Nephron progenitor cell (in vitro differentiated cells): Measurements from ENCODE around the gene TLR6.

Experiments used
- DNase-seq: peaks from one replicate; pipeline ENCODE4 v3.0.0; 2021
- H3K27ac Mint-ChIP-seq: 2 replicates; pipeline ENCODE4 v1.8.0; 2021; ENCODE audit warnings: mild to moderate bottlenecking, moderate library complexity, mixed read lengths
- H3K27me3 Mint-ChIP-seq: 2 replicates; pipeline ENCODE4 v1.8.0; 2021; ENCODE audit warnings: mild to moderate bottlenecking, low read depth, mixed read lengths; ENCODE audit not compliant: poor library complexity
- H3K36me3 Mint-ChIP-seq: 2 replicates; pipeline ENCODE4 v1.8.0; 2021; ENCODE audit warnings: low read depth, mixed read lengths
- H3K4me1 Mint-ChIP-seq: 2 replicates; pipeline ENCODE4 v1.8.0; 2021; ENCODE audit warnings: mixed read lengths
- H3K4me3 Mint-ChIP-seq: 2 replicates; pipeline ENCODE4 v1.8.0; 2021; ENCODE audit warnings: mild to moderate bottlenecking, moderate library complexity, mixed read lengths
- H3K9me3 Mint-ChIP-seq: 2 replicates; pipeline ENCODE4 v1.8.0; 2021; ENCODE audit warnings: mild to moderate bottlenecking, moderate library complexity, mixed read lengths
- TF ChIP-seq, protein P1 (sequence below): fragments of 200-600 bp; sonication (generic); IDR thresholded peaks from 2 replicates; pipeline ENCODE4 v1.5.0; 2021; ENCODE audit warnings: antibody characterized with exemption

Gene TLR6

DNA sequence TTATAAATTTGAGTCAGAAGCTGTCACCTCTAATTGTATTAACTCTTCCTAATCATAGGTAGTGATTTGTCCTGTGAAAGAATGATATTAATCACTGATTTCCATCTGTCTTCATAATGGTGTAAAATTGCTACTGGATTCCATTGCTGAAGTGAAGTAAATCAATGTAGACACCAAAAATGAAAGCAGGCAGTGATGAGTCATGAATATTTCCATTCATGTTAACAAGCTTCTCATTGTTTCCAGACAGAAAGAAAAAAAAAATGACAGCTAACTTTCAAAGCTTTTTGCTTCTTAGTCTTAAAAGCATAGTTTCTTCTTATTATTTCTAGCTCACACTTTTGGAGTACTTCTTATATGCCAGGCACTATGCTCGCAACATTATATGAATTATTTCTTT, 32.5 kb upstream of the TLR6 start:
- H3K4me1 Mint-ChIP-seq, result peaks cover under 1% of the 10 kb centered on the region
- TF ChIP-seq, protein P1, sequence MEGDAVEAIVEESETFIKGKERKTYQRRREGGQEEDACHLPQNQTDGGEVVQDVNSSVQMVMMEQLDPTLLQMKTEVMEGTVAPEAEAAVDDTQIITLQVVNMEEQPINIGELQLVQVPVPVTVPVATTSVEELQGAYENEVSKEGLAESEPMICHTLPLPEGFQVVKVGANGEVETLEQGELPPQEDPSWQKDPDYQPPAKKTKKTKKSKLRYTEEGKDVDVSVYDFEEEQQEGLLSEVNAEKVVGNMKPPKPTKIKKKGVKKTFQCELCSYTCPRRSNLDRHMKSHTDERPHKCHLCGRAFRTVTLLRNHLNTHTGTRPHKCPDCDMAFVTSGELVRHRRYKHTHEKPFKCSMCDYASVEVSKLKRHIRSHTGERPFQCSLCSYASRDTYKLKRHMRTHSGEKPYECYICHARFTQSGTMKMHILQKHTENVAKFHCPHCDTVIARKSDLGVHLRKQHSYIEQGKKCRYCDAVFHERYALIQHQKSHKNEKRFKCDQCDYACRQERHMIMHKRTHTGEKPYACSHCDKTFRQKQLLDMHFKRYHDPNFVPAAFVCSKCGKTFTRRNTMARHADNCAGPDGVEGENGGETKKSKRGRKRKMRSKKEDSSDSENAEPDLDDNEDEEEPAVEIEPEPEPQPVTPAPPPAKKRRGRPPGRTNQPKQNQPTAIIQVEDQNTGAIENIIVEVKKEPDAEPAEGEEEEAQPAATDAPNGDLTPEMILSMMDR, result no peak
- peaks cover 26% of the 10 kb centered on the region for H3K36me3 Mint-ChIP-seq
- H3K4me3 Mint-ChIP-seq, result no peak overlapping the region
- DNase-seq, result no peak
- no peaks in the 10 kb centered on the region for H3K27me3 Mint-ChIP-seq
- H3K27ac Mint-ChIP-seq, result no peak overlapping the region
- H3K9me3 Mint-ChIP-seq, result no peaks in the 10 kb centered on the region

DNA sequence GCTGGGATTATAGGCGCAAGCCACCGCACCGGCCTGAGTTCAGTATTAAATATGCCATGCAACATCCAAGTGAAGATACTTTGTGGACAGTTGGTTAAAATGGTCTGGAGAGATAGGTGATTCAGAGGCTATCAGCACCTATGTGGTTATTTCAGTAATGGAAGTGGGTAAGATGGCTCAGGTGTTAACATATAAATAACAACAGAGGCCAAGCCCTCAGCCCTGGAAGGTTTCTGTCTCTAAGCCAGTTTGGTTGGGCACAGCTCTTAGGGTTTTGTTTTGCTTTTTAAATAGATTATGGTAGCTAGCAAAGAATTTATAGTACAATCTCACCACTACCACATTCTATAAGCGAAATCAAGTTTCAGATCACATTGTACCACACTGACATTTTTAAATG, 27.6 kb upstream of the TLR6 start:
- no peak for DNase-seq
- TF ChIP-seq, protein P1, result no peak
- no peaks in the 10 kb centered on the region for H3K9me3 Mint-ChIP-seq
- no peaks in the 10 kb centered on the region for H3K4me1 Mint-ChIP-seq
- no peak overlapping the region for H3K27ac Mint-ChIP-seq
- peaks cover 8% of the 10 kb centered on the region for H3K36me3 Mint-ChIP-seq
- no peaks in the 10 kb centered on the region for H3K27me3 Mint-ChIP-seq
- no peak overlapping the region for H3K4me3 Mint-ChIP-seq

DNA sequence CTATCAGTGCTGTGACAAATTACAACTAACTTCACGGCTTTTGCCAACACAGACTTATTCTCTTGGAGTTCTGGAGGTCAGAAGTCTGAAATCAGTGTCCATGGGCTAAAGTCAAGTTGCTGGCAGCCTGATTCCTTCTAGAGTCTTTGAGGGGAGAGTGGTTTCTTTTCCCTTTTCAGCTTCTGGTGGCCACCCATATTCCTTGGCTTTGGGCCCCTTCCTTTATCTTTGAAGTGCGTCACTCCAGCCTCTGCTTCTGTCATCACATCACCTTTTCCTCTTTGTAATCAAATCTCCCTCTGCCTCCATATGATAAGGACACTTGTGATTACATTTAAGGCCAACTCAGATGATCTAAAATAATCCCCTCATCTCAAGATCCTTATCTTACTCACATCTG, 20.0 kb upstream of the TLR6 start:
- no peak overlapping the region for H3K27ac Mint-ChIP-seq

DNA sequence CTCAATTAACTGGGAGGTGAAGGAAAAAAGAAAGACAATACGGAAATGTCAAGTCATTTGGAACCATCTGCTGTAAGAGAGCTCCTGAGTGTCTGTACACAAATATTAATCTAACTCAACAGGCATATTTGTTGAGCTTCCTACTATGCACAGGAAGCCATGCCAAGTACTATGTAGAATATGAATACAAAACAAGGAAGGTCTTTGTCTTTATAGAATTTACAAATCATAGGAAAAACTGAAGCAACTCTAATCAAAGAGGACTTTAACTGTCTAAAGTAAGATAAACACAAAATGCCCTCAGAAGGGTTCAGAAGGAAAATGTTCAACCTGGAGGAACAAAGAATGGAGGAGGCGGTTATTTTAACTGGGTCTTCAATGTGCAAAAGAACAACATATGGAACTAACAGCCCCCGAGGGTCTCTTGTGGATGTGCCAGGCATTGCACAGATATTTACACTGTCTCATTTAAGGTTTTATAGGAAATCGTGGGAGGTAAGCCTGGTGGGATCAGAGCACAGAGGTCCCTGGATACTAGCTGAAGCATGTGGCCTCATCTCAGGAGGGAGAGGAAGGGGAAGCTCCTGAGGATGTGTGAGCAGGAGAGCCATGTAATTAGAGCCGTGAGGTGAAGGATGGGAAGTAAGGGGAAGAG, 16.8 kb upstream of the TLR6 start:
- Mint-ChIP-seq H3K4me3 (no peak overlapping the region), H3K4me1 (peaks cover 40% of the 10 kb centered on the region), H3K36me3 (peaks cover 46% of the 10 kb centered on the region), H3K27ac (peak overlapping the region; percentile 63), H3K9me3 (peaks cover 31% of the 10 kb centered on the region), H3K27me3 (peaks cover 3% of the 10 kb centered on the region)
- TF ChIP-seq, protein P1, result no peak
- DNase-seq, result no peak

More for the DNA sequence above, 20.0 kb upstream of the TLR6 start:
- H3K27me3 Mint-ChIP-seq, result no peaks in the 10 kb centered on the region
- DNase-seq, result no peak
- peaks cover 31% of the 10 kb centered on the region for H3K9me3 Mint-ChIP-seq
- peaks cover 19% of the 10 kb centered on the region for H3K4me1 Mint-ChIP-seq
- H3K36me3 Mint-ChIP-seq, result peaks cover 56% of the 10 kb centered on the region
- H3K4me3 Mint-ChIP-seq, result no peak overlapping the region
- TF ChIP-seq, protein P1, result no peak

DNA sequence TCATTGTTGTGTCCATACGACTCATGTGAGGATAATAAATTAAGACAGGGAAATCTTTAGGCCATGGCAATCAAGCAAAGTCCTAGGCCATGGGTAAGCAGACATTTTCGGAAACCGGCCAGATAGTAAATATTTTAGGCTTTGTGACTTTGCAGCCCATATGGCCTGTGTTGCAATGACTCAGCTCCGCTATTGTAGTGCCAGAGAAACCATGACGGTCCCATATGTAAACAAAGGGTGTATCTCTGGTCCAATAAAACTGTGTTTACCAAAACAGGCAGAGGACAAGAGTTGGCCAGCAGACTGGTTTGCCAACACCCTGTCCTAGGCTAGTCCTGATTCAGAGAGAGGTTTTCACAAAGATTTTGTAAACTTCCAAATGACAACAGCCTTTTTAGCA, 16.0 kb upstream of the TLR6 start:
- no peak overlapping the region for H3K4me3 Mint-ChIP-seq
- DNase-seq, result no peak
- H3K9me3 Mint-ChIP-seq, result peaks cover 31% of the 10 kb centered on the region
- H3K27ac Mint-ChIP-seq, result no peak overlapping the region
- peaks cover 41% of the 10 kb centered on the region for H3K36me3 Mint-ChIP-seq
- peaks cover 43% of the 10 kb centered on the region for H3K4me1 Mint-ChIP-seq
- TF ChIP-seq, protein P1, result no peak
- peaks cover 3% of the 10 kb centered on the region for H3K27me3 Mint-ChIP-seq

DNA sequence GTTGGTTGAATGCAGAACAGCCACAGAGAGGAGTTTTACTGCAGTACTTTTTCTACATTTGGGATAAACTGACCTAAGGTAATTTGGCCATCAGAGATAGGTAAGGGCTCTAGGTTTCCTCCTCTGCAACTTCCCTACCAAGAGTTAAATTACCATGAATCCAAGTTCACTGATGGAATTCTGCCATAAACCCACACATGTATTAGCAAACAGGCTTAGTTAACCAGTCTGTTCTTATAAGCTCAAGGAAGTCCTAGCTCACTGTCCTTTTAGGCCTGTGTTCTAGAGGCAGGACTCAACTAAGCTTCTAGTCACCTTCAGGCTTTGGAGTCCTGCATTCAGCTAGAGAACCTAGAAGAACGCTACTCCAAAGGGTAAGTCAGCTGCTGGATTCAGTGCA, 15.0 kb upstream of the TLR6 start:
- DNase-seq, result no peak
- Mint-ChIP-seq H3K27ac (no peak overlapping the region), H3K27me3 (peaks cover 7% of the 10 kb centered on the region), H3K36me3 (peaks cover 33% of the 10 kb centered on the region), H3K9me3 (peaks cover 26% of the 10 kb centered on the region), H3K4me3 (no peak overlapping the region), H3K4me1 (peaks cover 50% of the 10 kb centered on the region)
- TF ChIP-seq, protein P1, result no peak
